K562 (cell line): ENCODE results near the gene ZNF562. TPM values are rescaled to one million over a fixed set of nuclear protein-coding genes. Genes with fewer than 3 reads are reported as not detected.

Source experiments
- ASH1L ChIP-seq: fragments of 450-650 bp; IDR thresholded peaks from 2 replicates; pipeline ENCODE4 v1.6.1; 2018; ENCODE audit warnings: borderline replicate concordance, mild to moderate bottlenecking, low read depth; ENCODE audit not compliant: partially characterized antibody
- ATF1 ChIP-seq, 2 experiments: fragments of 450-650 bp in 1 of 2; IDR thresholded peaks; 2 replicates each; pipeline ENCODE4 v1.6.1; 2016; ENCODE audit warnings: missing compliant biosample characterization in 1 of 2, missing genetic modification characterization in 1 of 2
- CREB1 ChIP-seq, 2 experiments: sonication (generic) in 1 of 2; formaldehyde crosslinking in 1 of 2; IDR thresholded peaks; 2 replicates each; pipeline versions ENCODE4 v1.6.1 to v1.8.0; 2012 to 2022; ENCODE audit warnings: inconsistent platforms in 1 of 2, mild to moderate bottlenecking in 1 of 2, missing genetic modification reagents in 1 of 2, moderate library complexity in 1 of 2
- CREM ChIP-seq: IDR thresholded peaks from 2 replicates; pipeline ENCODE4 v1.6.1; 2014; ENCODE audit warnings: antibody characterized with exemption, low read depth
- CXXC5 ChIP-seq: fragments of 250-450 bp; sonication (Bioruptor Pico); IDR thresholded peaks from 2 replicates; pipeline ENCODE4 v1.8.0; 2022; ENCODE audit warnings: inconsistent platforms, mild to moderate bottlenecking, moderate library complexity
- ESRRB ChIP-seq: fragments of 250-450 bp; sonication (Bioruptor Pico); IDR thresholded peaks from 2 replicates; pipeline ENCODE4 v1.5.0; 2020; ENCODE audit warnings: mild to moderate bottlenecking, moderate library complexity, borderline replicate concordance
- ETV1 ChIP-seq: fragments of 450-650 bp; conservative IDR thresholded peaks from 2 replicates; pipeline ENCODE4 v1.6.1; 2016; ENCODE audit warnings: missing genetic modification characterization, control low read depth, low read depth, missing compliant biosample characterization
- GABPA ChIP-seq: fragments of 200-800 bp; sonication (Bioruptor generic); conservative IDR thresholded peaks from 2 replicates; pipeline ENCODE4 v1.6.1; 2016; ENCODE audit warnings: low read depth, missing genetic modification characterization, missing compliant biosample characterization
- KLF16 ChIP-seq: IDR thresholded peaks from 2 replicates; pipeline ENCODE4 v1.6.1; 2016; ENCODE audit warnings: antibody characterized with exemption
- PCBP1 ChIP-seq: fragments of 200-400 bp; formaldehyde crosslinking; IDR thresholded peaks from 2 replicates; pipeline ENCODE4 v1.6.1; 2018; ENCODE audit warnings: mild to moderate bottlenecking, low read depth, low read length; ENCODE audit not compliant: poor library complexity, severe bottlenecking
- RBFOX2 ChIP-seq: fragments of 200-400 bp; formaldehyde crosslinking; IDR thresholded peaks from 2 replicates; pipeline ENCODE4 v1.6.1; 2017; ENCODE audit warnings: low read depth, mild to moderate bottlenecking, low read length, moderate library complexity
- TCF3 ChIP-seq: sonication (generic); formaldehyde crosslinking; IDR thresholded peaks from 2 replicates; pipeline ENCODE4 v1.4.0; 2020; ENCODE audit warnings: mild to moderate bottlenecking, missing genetic modification reagents
- ZC3H11A ChIP-seq: IDR thresholded peaks from 2 replicates; pipeline ENCODE4 v1.6.1; 2012; ENCODE audit warnings: low read depth, low read length, improper control_type of control experiment
- ZNF217 ChIP-seq: sonication (generic); formaldehyde crosslinking; IDR thresholded peaks from 2 replicates; pipeline ENCODE4 v1.8.0; 2022; ENCODE audit warnings: mild to moderate bottlenecking, missing genetic modification reagents
- ZNF79 ChIP-seq: fragments of 250-450 bp; sonication (Bioruptor Pico); IDR thresholded peaks from 2 replicates; pipeline ENCODE4 v1.4.0; 2020; ENCODE audit warnings: low read depth, mild to moderate bottlenecking, moderate library complexity
- polyA plus RNA-seq, 8 experiments: library from polyadenylated mRNA; depleted of rRNA in 4 of 8; stranded (reverse) in 5 of 8; unstranded in 3 of 8; fragments of >200 nt; fragmentation: Nextera tagmentation in 2 of 8; fragmentation: Illumina TruSeq in 1 of 8; extraction: Ambion mirVana in 2 of 8; extraction: Trizol in 1 of 8; gene quantifications; 2 replicates each; pipeline versions ENCODE4 v1.2.1 to v1.2.3, GENCODE V29; 2011 to 2014; ENCODE audit warnings: inconsistent platforms in 1 of 8, missing spikeins in 1 of 8
- total RNA-seq, 7 experiments: library from RNA; depleted of rRNA in 6 of 7; stranded (reverse); fragments of >200 nt in 6 of 7; fragmentation: Illumina TruSeq in 2 of 7; extraction: Trizol in 2 of 7; gene quantifications; 2 replicates each; pipeline versions ENCODE4 v1.2.1 to v1.2.3, GENCODE V29; 2011 to 2021; ENCODE audit warnings: low replicate concordance in 1 of 7
- TF ChIP-seq, protein P1 (sequence below): fragments of 450-650 bp; IDR thresholded peaks from 2 replicates; pipeline ENCODE4 v1.7.1; 2018; ENCODE audit warnings: mild to moderate bottlenecking, low read depth; ENCODE audit not compliant: partially characterized antibody
- TF ChIP-seq, protein P2 (sequence below): fragments of 450-650 bp; IDR thresholded peaks from 2 replicates; pipeline ENCODE4 v1.6.1; 2017; ENCODE audit warnings: antibody characterized with exemption, mild to moderate bottlenecking
- TF ChIP-seq, protein P3 (sequence below), 2 experiments: IDR thresholded peaks; 2 replicates each; pipeline ENCODE4 v1.6.1; 2011; ENCODE audit warnings: borderline replicate concordance in 1 of 2, control low read depth in 1 of 2, low read depth in 1 of 2, low read length in 1 of 2, mild to moderate bottlenecking in 1 of 2, mixed read lengths in 1 of 2, moderate library complexity in 1 of 2; ENCODE audit not compliant: insufficient read depth in 1 of 2, insufficient read length in 1 of 2, poor library complexity in 1 of 2, severe bottlenecking in 1 of 2; ENCODE audit errors: extremely low read depth in 1 of 2

The ZNF562 gene
- total and polyA plus RNA-seq, 9 of the 15 experiments (the other 6 are each of a cell fraction or from before 2014, with no cell fraction given) = 11.8 to 46.9 (median 20.8) TPM

DNA sequence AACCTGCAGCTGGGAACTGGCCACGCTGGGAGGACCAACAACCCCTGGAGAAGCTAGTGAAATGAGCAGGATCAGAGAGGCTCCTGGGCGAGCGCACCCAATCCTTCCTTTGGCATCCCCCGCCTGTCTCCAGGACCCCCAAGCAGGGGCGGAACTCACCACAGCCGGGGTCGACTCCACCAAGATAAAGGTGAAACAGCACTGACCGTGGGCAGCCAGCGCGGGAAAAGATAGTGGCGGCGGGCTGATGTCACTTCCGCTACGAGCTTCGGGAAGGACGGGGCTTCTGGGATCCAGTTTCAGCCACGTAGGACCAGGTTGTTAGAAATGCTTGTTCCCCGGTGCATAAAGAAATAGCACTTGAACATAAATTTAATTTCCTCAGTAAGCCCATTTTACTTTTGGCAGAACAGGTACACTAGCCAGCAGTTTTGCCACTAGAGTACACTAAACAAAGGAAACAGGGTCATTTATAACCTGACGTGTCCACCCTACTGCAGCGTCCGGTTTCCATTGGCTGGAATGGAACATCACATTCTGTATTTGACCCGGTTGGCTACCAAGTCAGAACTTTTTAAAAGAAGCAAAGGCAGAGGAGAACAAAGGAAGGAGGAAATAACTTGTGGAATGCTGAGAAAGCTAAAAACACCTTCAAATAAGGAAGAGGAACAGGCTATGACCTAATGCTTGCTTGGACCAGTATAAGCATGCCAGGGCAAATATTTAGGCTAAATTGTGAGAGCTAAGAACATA lies 25.5 kb upstream of the ZNF562 start (continued):
- TF ChIP-seq, protein P1, sequence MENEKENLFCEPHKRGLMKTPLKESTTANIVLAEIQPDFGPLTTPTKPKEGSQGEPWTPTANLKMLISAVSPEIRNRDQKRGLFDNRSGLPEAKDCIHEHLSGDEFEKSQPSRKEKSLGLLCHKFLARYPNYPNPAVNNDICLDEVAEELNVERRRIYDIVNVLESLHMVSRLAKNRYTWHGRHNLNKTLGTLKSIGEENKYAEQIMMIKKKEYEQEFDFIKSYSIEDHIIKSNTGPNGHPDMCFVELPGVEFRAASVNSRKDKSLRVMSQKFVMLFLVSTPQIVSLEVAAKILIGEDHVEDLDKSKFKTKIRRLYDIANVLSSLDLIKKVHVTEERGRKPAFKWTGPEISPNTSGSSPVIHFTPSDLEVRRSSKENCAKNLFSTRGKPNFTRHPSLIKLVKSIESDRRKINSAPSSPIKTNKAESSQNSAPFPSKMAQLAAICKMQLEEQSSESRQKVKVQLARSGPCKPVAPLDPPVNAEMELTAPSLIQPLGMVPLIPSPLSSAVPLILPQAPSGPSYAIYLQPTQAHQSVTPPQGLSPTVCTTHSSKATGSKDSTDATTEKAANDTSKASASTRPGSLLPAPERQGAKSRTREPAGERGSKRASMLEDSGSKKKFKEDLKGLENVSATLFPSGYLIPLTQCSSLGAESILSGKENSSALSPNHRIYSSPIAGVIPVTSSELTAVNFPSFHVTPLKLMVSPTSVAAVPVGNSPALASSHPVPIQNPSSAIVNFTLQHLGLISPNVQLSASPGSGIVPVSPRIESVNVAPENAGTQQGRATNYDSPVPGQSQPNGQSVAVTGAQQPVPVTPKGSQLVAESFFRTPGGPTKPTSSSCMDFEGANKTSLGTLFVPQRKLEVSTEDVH = peak; percentile 97
- TF ChIP-seq ESRRB (CRISPR knock-in tag) (no peak), CREM (peak; percentile 78), ETV1 (tag) (0 out of 2 replicates have a peak, but pooled peaks have one; percentile 12), CXXC5 (CRISPR knock-in tag) (peak; percentile 41; the same call in 1 of the 2 replicates), ZNF217 (no peak), GABPA (tag) (0 out of 2 replicates have a peak, but pooled peaks have one; percentile 31), ZC3H11A (no peak), RBFOX2 (peak; percentile 55), CREB1 (IDR thresholded peaks at IDR 0.05) (0 out of 2 replicates have a peak, but pooled peaks have one; percentile 16), CREB1 (CRISPR knock-in tag; IDR thresholded peaks at IDR 0.05) (peak; percentile 59), ZNF79 (CRISPR knock-in tag) (no peak), PCBP1 (no peak), TCF3 (no peak), KLF16 (no peak), ATF1 (CRISPR knock-in tag; IDR thresholded peaks at IDR 0.05) (no peak), ATF1 (tag; IDR thresholded peaks at IDR 0.05) (peak; percentile 42; the same call in 1 of the 2 replicates), ASH1L (no peak)
- TF ChIP-seq, protein P2, sequence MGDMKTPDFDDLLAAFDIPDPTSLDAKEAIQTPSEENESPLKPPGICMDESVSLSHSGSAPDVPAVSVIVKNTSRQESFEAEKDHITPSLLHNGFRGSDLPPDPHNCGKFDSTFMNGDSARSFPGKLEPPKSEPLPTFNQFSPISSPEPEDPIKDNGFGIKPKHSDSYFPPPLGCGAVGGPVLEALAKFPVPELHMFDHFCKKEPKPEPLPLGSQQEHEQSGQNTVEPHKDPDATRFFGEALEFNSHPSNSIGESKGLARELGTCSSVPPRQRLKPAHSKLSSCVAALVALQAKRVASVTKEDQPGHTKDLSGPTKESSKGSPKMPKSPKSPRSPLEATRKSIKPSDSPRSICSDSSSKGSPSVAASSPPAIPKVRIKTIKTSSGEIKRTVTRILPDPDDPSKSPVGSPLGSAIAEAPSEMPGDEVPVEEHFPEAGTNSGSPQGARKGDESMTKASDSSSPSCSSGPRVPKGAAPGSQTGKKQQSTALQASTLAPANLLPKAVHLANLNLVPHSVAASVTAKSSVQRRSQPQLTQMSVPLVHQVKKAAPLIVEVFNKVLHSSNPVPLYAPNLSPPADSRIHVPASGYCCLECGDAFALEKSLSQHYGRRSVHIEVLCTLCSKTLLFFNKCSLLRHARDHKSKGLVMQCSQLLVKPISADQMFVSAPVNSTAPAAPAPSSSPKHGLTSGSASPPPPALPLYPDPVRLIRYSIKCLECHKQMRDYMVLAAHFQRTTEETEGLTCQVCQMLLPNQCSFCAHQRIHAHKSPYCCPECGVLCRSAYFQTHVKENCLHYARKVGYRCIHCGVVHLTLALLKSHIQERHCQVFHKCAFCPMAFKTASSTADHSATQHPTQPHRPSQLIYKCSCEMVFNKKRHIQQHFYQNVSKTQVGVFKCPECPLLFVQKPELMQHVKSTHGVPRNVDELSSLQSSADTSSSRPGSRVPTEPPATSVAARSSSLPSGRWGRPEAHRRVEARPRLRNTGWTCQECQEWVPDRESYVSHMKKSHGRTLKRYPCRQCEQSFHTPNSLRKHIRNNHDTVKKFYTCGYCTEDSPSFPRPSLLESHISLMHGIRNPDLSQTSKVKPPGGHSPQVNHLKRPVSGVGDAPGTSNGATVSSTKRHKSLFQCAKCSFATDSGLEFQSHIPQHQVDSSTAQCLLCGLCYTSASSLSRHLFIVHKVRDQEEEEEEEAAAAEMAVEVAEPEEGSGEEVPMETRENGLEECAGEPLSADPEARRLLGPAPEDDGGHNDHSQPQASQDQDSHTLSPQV = 0 out of 2 replicates have a peak, but pooled peaks have one; percentile 26
- TF ChIP-seq, protein P3, sequence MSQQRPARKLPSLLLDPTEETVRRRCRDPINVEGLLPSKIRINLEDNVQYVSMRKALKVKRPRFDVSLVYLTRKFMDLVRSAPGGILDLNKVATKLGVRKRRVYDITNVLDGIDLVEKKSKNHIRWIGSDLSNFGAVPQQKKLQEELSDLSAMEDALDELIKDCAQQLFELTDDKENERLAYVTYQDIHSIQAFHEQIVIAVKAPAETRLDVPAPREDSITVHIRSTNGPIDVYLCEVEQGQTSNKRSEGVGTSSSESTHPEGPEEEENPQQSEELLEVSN (IDR thresholded peaks at IDR 0.05; ENCODE audit: borderline replicate concordance in 1 of 2, extremely low read depth in 1 of 2, insufficient read depth in 1 of 2, insufficient read length in 1 of 2, low read depth in 1 of 2, low read length in 1 of 2, poor library complexity in 1 of 2, severe bottlenecking in 1 of 2) = peak; percentile 78 to 89
